ENCODE measurements around the gene ASIC4.

The ASIC4 gene

GRCh38 chr2:219556413-219556812 lies 42.1 kb downstream of the ASIC4 start:
- H3K4me3 ChIP-seq (replicated peaks; ENCODE audit: insufficient read depth, low read length), result no peak overlapping the region

GRCh38 chr2:219557320-219557719 lies 43.0 kb downstream of the ASIC4 start:
- no peak overlapping the region for H3K27ac ChIP-seq (replicated peaks)
- peaks cover 9% of the 10 kb centered on the region for H3K27me3 ChIP-seq (ENCODE audit: insufficient read depth, poor library complexity, severe bottlenecking)
- H3K4me3 ChIP-seq (replicated peaks; ENCODE audit: insufficient read depth, low read length), result no peak overlapping the region
- no peak for DNase-seq (ENCODE audit: low read depth in 1 of 2, low spot score in 1 of 2)
- TF ChIP-seq CTCF (IDR thresholded peaks at IDR 0.05; ENCODE audit: insufficient read depth, low read length) (no peak), GABPA (IDR thresholded peaks at IDR 0.05; ENCODE audit: low read depth) (no peak), POLR2AphosphoS5 (IDR thresholded peaks at IDR 0.05; ENCODE audit: low read depth) (no peak), REST (IDR thresholded peaks at IDR 0.05; ENCODE audit: insufficient replicate concordance, low read depth) (no peak), SPI1 (IDR thresholded peaks at IDR 0.05; ENCODE audit: borderline replicate concordance, low read depth) (no peak)

More at GRCh38 chr2:219556413-219556812, 42.1 kb downstream of the ASIC4 start:
- H3K27ac ChIP-seq (replicated peaks), result no peak overlapping the region
- no peak for DNase-seq (ENCODE audit: low read depth in 1 of 2, low spot score in 1 of 2)
- no peak for TF ChIP-seq REST (IDR thresholded peaks at IDR 0.05; ENCODE audit: insufficient replicate concordance, low read depth)
- TF ChIP-seq POLR2AphosphoS5 (IDR thresholded peaks at IDR 0.05; ENCODE audit: low read depth), result no peak
- no peak for TF ChIP-seq SPI1 (IDR thresholded peaks at IDR 0.05; ENCODE audit: borderline replicate concordance, low read depth)
- no peak for TF ChIP-seq GABPA (IDR thresholded peaks at IDR 0.05; ENCODE audit: low read depth)
- TF ChIP-seq CTCF (IDR thresholded peaks at IDR 0.05; ENCODE audit: insufficient read depth, low read length), result no peak
- peaks cover 17% of the 10 kb centered on the region for H3K27me3 ChIP-seq (ENCODE audit: insufficient read depth, poor library complexity, severe bottlenecking)

- no peak overlapping the region for H3K4me3 ChIP-seq (replicated peaks; ENCODE audit: insufficient read depth, low read length)
- TF ChIP-seq GABPA (IDR thresholded peaks at IDR 0.05; ENCODE audit: low read depth) (no peak), SPI1 (IDR thresholded peaks at IDR 0.05; ENCODE audit: borderline replicate concordance, low read depth) (no peak), POLR2AphosphoS5 (IDR thresholded peaks at IDR 0.05; ENCODE audit: low read depth) (no peak), CTCF (IDR thresholded peaks at IDR 0.05; ENCODE audit: insufficient read depth, low read length) (no peak), REST (IDR thresholded peaks at IDR 0.05; ENCODE audit: insufficient replicate concordance, low read depth) (no peak)
- peaks cover 5% of the 10 kb centered on the region for H3K27me3 ChIP-seq (ENCODE audit: insufficient read depth, poor library complexity, severe bottlenecking)
- DNase-seq (ENCODE audit: low read depth in 1 of 2, low spot score in 1 of 2), result no peak
- no peak overlapping the region for H3K27ac ChIP-seq (replicated peaks)
Observed at GRCh38 chr2:219557791-219558785, 43.8 kb downstream of the ASIC4 start.

All from HL-60 (cell line).